GM18505 (cell line): ENCODE results near the gene SLC9A3.
"Not testable (repeated sequence)": the region's sequence is repeated elsewhere in the genome, so short reads cannot be mapped to it uniquely, and the experiment has no call there.

Experiments used
- ATAC-seq: cut with Tn5 transposase; IDR thresholded peaks from one replicate; pipeline ENCODE4 v1.9.1; 2021; ENCODE audit not compliant: unreplicated experiment
- POLR2A ChIP-seq: IDR thresholded peaks from 4 replicates; pipeline ENCODE4 v1.6.1; 2011; ENCODE audit warnings: borderline replicate concordance; ENCODE audit not compliant: insufficient read depth, insufficient read length; ENCODE audit errors: extremely low read depth

The SLC9A3 gene

DNA sequence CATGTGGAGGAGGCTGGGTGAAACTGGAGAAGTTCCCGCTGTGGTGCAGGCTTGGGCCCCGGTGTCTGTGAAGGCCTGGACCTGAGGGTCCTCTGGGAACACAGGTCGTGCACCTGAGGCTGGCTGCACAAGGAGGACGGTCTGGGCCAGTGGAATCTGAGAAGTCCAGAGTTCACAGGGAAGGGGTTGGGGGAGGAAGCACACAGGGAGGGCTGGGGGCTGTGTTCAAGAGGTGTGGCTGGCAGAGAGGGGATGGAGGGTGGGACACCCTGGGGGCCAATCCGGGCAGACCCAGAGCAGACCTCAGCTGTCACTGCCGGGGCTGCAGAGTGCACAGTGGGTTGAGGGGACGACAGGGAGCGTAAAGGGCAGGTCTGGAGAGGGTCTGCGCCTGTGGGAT is 2.6 kb downstream of the SLC9A3 start:
- no peak for TF ChIP-seq POLR2A
- ATAC-seq = no peak

DNA sequence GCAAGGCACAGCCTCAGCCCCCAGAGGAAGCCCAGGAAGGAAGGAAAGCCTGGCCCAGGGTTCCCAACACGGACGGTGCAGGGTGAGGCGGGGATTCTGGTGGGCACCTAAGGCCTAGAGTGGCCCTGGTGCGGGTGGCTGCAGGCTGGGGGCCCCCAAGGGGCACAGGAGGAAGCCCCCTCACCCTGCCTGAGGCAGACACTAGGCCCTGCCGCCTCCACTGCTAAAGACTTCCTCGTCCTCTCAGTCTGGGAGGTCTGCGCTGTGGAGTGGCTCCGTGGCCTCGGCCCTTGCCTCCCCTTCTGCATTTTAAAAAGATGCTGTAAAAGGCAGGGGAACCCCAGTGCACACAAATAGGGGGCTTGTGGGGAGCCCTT is 3.4 kb downstream of the SLC9A3 start:
- no peak for TF ChIP-seq POLR2A
- no peak for ATAC-seq

DNA sequence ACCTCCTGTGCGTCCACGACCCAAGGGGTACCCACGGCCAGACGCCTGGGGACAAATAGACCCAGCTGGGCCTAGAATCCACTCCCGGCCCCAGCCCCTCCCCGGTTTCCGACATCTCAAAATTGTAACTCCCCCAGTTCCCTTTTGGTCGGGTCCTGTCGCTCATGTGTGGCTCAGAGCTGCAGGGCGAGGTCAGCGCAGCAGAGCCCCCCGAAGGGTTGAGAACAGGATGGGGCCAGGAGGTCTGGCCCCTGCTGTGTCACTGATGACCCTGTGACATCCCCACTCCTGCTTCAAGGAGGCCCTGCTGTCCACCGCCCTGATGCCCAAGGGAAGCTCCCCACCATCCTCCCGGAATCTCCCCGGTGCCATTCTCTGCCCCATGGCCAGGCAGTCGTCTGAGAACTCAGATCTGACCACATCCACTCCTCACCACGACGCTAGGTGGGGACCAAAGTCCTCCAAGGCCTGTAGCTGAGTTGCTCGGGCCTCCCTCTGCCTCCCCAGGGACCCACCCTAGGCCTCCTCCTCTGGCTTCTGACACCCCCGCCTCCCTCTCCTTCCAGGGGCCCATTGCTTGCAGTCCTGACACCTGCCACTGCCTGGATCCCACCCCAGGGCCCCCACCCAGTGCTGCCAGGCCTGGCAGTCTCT is 3.9 kb downstream of the SLC9A3 start:
- no peak for ATAC-seq
- TF ChIP-seq POLR2A = no peak

DNA sequence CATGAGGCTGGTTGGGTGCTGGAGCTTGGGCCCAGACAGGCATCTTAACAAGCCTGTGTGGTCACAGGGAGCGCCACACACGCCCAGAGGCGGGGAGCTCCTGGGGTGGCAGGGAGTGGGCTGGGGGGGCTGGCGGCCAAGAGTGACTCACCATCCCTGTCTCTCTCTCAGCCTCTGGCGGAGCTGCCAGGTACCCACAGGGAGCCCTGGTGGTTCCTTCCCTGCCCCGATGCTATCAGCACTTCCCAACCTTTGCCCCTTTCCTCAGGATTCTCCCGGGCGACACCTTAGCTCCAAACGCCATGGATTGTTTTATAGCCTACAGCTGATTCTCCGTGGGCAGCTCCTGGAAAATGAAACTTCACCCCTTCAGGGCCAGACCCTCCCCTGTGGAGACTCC is 5.5 kb downstream of the SLC9A3 start:
- no peak for ATAC-seq
- TF ChIP-seq POLR2A = no peak

DNA sequence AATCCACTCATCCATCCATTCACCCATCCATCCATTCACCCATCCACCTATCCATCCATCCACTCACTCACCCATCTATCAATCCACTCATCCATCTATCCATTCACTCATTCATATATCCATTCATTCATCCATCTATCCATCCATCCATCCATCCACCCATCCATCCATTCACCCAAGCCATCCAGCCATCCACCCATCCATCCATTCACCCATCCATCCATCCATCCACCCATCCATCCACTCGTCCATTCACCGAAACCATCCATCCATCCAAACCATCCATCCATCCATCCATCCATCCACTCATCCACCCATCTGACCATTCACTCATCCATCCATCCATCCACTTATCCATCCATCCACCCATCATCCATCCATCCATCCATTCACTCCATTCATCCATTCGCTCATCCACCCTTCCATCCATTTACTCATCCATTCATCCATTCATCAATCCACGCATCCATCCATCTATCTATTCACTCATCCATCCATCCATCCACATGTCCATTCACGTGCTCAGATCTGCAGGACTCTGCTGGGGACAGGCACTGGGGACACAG is 6.6 kb downstream of the SLC9A3 start:
- no peak for ATAC-seq
- no peak for TF ChIP-seq POLR2A

DNA sequence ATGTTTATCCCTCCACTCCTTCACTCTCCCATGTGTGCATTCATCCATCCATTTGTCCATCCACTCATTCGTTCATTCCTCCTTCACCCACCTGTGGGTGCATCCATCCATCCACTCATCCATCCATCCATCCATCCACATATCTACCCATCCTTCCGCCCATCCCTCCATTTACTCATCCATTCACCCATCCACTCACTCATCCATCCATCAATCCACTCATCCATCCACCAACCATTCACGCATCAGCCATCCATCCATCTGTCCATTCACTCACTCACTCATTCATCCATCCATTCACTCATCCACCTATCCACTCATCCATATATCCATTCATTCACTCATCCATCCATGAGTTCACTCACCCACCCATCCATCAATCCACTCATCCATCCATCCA is 7.3 kb downstream of the SLC9A3 start:
- no peak for TF ChIP-seq POLR2A

DNA sequence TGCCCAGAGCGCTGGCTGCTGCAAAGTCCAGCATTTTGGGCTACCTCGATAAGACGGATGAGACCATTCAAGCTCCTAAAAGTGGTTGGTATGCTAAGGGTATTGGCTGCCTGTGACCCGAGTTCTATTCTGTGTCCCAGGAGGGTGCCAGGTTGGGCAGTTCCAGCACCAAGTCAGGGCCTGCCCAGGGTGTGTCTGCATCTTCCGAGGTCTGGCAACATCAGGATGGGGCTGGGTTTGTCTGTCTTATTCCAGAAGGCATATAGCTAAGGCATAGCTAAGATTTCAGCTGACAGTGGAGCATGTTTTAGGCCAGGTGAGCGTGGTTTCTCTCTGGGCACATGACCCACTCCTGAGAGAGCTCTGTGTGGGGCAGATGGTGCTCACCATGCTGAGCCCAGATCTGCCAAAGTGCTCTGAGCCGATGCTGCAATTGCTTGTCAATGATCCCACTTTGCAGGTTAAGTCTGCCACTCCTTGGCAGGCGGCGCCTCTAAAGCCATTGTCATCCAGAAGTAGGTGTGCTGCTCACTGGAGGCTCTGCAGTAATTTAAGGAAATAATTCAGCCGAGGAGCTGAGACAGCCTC is 7.8 kb downstream of the SLC9A3 start:
- no peak for TF ChIP-seq POLR2A
- no peak for ATAC-seq

More for the DNA sequence above, 7.3 kb downstream of the SLC9A3 start:
- no peak for ATAC-seq

DNA sequence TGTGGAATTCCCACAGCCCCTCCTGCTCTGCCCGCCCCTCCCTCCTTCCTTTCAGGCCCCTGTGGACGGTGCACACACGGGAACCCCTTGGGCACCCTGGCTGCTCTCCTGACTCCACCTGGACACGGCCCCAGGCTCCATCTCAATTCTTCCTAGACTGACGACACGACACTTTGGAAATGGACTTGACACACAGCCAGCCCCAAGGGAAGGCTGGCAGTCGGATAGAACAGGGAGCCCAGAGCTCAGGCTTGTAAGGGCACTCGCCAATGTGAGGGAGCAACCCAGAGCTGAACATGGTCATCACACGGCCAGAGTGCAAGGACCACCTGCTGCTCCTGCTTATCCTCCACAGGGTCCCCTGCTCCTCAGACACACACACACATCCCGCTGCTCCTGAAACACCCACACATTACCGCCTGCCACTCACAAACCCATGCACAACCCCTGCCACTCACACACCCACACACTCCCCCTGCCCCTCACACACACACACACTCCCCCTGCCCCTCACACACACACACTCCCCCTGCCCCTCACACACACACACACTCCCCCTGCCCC is 8.9 kb downstream of the SLC9A3 start:
- ATAC-seq = no peak
- TF ChIP-seq POLR2A = no peak

DNA sequence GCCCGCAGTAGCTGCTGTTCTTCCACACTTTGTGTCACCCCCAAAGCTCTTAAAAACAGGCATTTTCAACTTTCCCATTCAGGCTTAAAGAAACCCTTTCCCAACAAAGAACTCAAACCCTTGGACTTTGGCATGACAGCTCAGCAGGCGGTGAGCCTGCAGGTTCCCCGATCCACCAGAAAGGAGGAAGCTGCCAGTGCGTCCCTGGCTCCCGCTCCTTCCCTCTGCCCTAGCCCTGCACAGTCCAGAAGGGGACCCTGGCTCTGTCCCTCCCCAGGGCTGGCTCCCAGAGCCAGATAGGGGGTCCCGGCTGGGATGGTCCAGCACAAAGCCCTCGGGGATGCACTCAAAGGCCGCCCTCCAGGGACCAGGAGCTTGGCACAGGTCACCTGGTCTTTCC is 9.6 kb downstream of the SLC9A3 start:
- no peak for ATAC-seq
- TF ChIP-seq POLR2A = no peak

DNA sequence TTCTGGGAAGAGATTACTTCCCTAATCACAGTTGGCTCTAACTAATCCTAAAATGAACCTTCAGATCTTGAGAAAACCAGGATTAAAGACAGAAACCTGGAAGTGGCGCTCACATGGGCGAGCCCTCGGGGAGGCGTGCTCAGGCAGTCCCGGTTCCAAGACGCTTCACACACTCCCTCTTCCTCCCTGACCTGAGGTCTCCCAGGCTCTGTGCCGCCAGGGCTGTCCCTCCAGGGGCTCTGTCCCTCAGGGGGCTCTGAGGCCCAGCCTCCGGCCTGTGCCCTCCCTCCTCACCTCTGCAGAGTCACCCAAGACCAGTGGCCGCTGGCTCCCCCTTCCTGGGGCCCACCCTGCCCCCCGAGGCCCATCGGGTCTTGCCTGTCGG is 10.2 kb downstream of the SLC9A3 start:
- no peak for ATAC-seq
- TF ChIP-seq POLR2A = no peak

DNA sequence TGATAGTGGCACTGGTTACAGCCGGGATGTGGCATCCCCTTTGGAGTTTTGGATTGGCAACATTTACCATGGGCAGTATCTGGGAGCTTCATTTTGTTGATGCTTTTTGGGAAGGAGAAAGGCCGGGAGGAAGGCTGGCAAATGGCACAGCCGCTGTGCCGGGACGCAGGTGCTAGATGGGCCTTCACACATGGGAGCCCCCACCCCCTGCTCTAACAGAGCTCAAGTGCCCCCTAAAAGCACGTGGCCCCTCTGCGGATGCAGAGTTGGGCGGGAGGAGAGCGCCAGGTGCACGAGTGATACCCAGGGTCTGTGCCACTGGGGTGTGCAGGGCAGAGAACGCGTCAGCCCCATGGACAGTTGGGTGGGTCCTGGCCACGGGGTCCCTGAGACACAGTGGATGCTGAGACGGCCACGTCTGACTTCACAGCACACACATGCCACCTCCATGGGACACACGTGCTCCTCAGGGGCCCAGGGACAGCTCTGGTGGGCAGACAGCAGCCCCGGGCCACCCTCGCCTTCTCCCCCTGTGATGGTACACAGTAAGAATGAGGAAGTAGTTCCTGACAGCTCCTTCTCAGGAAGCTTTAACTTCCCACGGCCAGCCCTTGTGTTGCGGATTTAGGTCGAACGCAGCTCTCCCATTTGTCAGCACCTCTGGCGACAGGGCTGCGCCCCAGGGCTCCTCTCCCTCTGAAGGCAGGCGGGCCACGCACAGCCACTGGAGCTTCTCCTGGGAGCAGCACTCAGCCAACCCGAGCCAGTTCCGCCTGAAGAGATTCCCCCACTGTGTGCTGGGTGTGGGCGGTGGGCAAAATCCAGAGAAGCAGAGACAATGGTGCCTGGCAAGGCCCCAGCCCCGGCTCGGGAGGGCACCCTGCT is 10.8 kb downstream of the SLC9A3 start:
- no peak for TF ChIP-seq POLR2A

DNA sequence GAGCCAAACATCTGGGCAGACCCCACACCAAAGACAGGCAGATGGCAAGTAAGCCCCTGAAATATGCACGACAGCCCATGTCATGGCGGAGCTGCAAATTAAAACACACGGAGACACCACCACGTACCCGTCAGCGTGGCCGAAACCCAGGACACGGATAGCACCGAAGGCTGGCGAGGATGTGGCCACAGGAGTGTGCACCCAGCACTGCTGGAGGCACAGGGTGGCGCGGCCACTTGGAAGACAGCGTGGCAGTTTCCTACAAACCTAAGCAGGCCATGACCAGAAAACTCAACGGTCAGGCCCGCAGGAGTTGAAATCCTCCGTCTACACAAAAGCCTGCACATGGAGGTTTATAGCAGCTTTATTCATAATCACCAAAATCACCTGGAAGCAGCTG is 12.8 kb downstream of the SLC9A3 start:
- no peak for TF ChIP-seq POLR2A
- ATAC-seq = no peak

More for the DNA sequence above, 10.8 kb downstream of the SLC9A3 start:
- no peak for ATAC-seq

DNA sequence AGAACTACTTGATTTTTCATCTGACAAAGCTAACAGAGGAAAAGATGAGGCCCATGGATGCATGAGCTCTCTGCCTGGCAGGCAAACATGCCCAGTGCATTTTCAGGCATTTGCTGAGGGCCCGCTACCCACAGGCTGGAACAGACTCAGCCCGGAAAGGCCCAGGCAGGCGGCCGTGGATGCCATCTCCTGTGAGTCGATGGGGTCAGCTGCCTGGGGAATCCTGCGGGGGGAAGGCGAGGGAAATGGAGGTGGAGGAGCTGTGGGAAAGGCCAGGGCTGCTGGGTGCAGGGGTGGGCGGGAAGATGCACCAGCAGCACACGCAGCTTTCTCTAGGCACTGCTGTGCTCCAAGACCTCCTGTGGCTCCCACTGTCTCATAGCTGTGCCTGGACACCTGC is 13.7 kb downstream of the SLC9A3 start:
- no peak for TF ChIP-seq POLR2A
- no peak for ATAC-seq

DNA sequence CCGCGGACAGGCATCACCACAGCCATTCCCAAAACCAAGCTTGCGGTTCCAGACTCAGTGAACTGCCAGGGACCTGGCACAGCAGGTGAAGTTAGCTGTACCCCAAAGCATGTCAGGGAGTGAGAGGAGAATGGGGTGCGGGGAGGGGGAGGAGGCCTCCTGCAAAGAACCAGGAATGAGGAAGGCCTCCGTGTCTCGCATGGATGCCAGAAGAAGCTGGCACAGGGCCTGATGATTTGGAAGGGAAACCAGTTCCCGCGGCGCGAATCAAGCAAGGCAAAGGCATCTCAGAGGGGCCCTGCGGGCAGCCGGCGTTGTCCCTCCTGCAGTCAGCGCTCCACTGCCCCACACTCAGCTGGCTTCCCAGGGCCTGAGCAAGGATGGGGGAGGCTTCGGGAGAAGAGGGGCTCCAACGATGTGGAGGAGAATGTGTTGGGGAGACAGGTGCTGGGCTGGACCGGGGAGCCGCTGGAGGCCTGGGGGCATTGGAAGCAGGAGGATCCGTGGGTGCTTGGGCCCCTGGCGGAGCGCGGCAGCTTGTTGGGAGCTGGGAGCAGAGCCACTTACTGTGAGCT is 14.6 kb downstream of the SLC9A3 start:
- no peak for TF ChIP-seq POLR2A
- no peak for ATAC-seq

DNA sequence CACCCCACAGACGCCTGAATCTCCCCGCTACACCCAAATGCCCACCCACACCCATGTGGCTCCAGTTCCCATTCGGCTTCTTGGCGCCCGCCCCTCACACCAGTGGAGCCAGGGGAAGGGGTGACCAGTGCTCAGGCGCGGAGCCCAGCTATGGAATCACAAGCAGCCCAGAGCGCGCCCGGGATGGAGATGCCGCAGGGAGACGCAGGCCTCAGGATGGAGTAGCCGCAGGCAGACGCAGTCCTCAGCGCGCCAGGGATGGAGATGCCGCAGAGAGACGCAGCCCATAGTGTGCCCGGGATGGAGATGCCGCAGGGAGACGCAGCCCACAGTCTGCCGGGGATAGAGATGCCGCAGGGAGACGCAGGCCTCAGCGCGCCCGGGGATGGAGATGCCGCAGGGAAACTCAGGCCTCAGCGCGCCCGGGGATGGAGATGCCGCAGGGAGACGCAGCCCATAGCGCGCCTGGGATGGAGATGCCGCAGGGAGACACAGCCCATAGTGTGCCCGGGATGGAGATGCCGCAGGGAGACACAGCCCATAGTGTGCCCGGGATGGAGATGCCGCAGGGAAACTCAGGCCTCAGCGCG is 16.2 kb downstream of the SLC9A3 start:
- ATAC-seq = not testable (repeated sequence)
